ENCODE measurements around the gene C10orf90. TPM values are rescaled to one million over a fixed set of nuclear protein-coding genes. Genes with fewer than 3 reads are reported as not detected.

Gene C10orf90
- total RNA-seq, 1 experiment from 2014 or later, result not detected

- Histone ChIP-seq H3K4me2 (ENCODE audit: insufficient read depth, insufficient read length, low read length) (no peak overlapping the region), H3K23me2 (ENCODE audit: insufficient read length, low read depth, low read length, poor library complexity, severe bottlenecking) (no peaks in the 10 kb centered on the region), H3T11ph (ENCODE audit: low read length) (no peak overlapping the region), H4K8ac (replicated peaks; ENCODE audit: insufficient read length, low read depth, low read length) (no peak overlapping the region), H2BK12ac (ENCODE audit: insufficient read length, low read depth, low read length) (no peak overlapping the region), H2BK120ac (ENCODE audit: low read depth, low read length, poor library complexity, severe bottlenecking) (no peak overlapping the region), H3K9ac (ENCODE audit: extremely low read depth, insufficient read length, low read length) (no peak overlapping the region), H4K5ac (ENCODE audit: insufficient read length, low read depth, low read length) (no peak overlapping the region), H3K9me3 (ENCODE audit: control insufficient read depth, low read depth, low read length) (no peaks in the 10 kb centered on the region), H3K56ac (ENCODE audit: insufficient read length, low read depth, low read length) (no peak overlapping the region), H2AFZ (ENCODE audit: low read length) (no peak overlapping the region), H3K27me3 (ENCODE audit: insufficient read depth, low read length) (no peaks in the 10 kb centered on the region), H2BK20ac (ENCODE audit: low read depth, low read length, poor library complexity, severe bottlenecking) (no peak overlapping the region), H2BK5ac (ENCODE audit: insufficient read length, low read length) (no peak overlapping the region), H2AK5ac (ENCODE audit: insufficient read length, low read length) (no peak overlapping the region), H3K4ac (ENCODE audit: low read depth, low read length) (no peak overlapping the region), H3K27ac (ENCODE audit: insufficient read length, low read depth, low read length) (no peak overlapping the region), H3K79me2 (ENCODE audit: insufficient read depth, low read length) (no peaks in the 10 kb centered on the region), H4K91ac (ENCODE audit: insufficient read length, low read depth, low read length) (no peak overlapping the region), H3K14ac (ENCODE audit: insufficient read depth, low read length) (no peak overlapping the region), H4K20me1 (ENCODE audit: control insufficient read depth, insufficient read depth, insufficient read length) (no peaks in the 10 kb centered on the region), H3K18ac (ENCODE audit: insufficient read length, low read depth, low read length) (no peak overlapping the region), H3K79me1 (ENCODE audit: insufficient read depth, low read depth, low read length, poor library complexity, severe bottlenecking) (no peaks in the 10 kb centered on the region), H3K23ac (ENCODE audit: insufficient read length, low read depth, low read length) (no peak overlapping the region), H3K4me1 (ENCODE audit: insufficient read depth, low read length) (peaks cover 5% of the 10 kb centered on the region; the same call in 1 of the 2 replicates), H2BK15ac (ENCODE audit: low read depth, low read length) (no peak overlapping the region)
- no CpG with 5 or more reads among the region's 6 CpGs for WGBS (ENCODE audit: extremely low coverage, insufficient read length, low lambda C conversion rate)
- no peak for DNase-seq
- H3K27ac Mint-ChIP-seq, result no peak overlapping the region
- no peaks in the 10 kb centered on the region; a peak in 2 of 7 replicates for H3K36me3 Mint-ChIP-seq (ENCODE audit: insufficient read depth in 1 of 3, low read depth in 3 of 3)
- no peak overlapping the region for H3K4me3 Mint-ChIP-seq
- no peak for TF ChIP-seq CTCF (conservative IDR thresholded peaks at IDR 0.05)
- H3K9me3 Mint-ChIP-seq, result peaks cover 2 to 4% of the 10 kb centered on the region in 2 experiments; a peak in 2 of 5 replicates
- 0 out of 2 replicates have a peak, but pooled peaks cover 2% of the 10 kb centered on the region for H3K27me3 Mint-ChIP-seq (ENCODE audit: low read depth)
- peaks cover 11 to 17% of the 10 kb centered on the region in 2 experiments for H3K4me1 Mint-ChIP-seq
These were observed 260.7 kb downstream of the C10orf90 start for GRCh38 chr10:126409821-126410220.

Data from H9 (cell line).